Stimulated activated CD8-positive, alpha-beta memory T cell treated with anti-CD3 and anti-CD28 coated beads, Interleukin-4, amount 100 ng/mL, for 1 hour (primary cell): ENCODE results near the gene LRP5.
"Not testable (repeated sequence)": the region's sequence is repeated elsewhere in the genome, so short reads cannot be mapped to it uniquely, and the experiment has no call there.

ENCODE experiments used
- DNase-seq, 2 donors: peaks; one replicate each; pipeline ENCODE4 v3.0.0-alpha.2; 2020; ENCODE audit warnings: low read depth in 2 of 2, low spot score in 1 of 2

Gene LRP5

DNA sequence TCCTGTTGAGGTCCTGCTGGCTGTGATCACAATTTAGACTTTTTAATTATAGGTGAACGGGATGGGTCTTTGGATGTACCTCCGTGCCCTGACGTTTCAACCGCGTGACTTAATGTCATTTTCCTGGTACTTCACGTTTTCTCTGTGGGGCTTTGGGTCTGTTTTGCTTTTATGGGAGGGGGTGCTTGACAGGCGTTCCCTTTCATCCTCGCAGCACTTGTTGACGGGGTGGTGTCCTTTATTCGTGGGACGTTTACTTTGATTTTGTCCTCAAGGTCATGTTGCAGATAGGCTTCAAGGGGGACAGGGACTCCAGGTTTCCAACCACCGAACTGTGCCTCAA lies 149.2 kb downstream of the LRP5 start:
- DNase-seq, result no peak

GRCh38 chr11:68463714-68464113 lies 151.3 kb downstream of the LRP5 start:
- no peak for DNase-seq

- no peak for DNase-seq
Measured at GRCh38 chr11:68467201-68467834, 154.9 kb downstream of the LRP5 start.

DNA sequence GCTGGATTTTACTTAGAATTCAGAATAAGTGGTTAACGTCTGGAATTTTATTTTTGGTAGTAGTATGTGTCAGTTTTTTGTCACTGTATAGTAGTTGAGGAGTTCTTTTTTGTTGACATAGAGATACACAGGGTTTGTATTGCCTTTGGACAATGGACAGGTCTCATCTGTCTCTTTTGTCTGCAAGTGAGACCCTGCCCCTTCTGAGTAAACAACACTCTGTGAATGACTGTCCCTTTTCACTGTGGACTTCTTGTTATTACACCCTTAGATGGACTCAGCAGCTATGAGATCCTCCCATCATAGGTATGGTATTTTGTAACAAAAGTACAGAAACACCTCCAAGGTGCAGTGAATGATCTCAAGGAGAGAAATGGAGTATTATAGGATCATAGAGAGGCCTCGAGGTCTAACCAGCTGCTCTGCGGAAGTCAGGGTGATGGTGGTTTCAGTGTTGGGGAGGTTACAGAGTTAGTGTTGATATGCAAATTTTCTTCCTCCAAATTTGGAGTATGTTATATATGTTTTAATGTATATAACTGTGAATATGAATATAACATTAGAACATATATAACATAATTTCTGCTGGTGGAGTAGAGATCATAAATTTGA lies 155.9 kb downstream of the LRP5 start:
- DNase-seq, result no peak

- DNase-seq, result no peak
Measured at GRCh38 chr11:68469122-68469521, 156.7 kb downstream of the LRP5 start.

GRCh38 chr11:68469642-68470041 lies 157.3 kb downstream of the LRP5 start:
- DNase-seq, result no peak

GRCh38 chr11:68470304-68470811 lies 158.0 kb downstream of the LRP5 start:
- no peak for DNase-seq

DNA sequence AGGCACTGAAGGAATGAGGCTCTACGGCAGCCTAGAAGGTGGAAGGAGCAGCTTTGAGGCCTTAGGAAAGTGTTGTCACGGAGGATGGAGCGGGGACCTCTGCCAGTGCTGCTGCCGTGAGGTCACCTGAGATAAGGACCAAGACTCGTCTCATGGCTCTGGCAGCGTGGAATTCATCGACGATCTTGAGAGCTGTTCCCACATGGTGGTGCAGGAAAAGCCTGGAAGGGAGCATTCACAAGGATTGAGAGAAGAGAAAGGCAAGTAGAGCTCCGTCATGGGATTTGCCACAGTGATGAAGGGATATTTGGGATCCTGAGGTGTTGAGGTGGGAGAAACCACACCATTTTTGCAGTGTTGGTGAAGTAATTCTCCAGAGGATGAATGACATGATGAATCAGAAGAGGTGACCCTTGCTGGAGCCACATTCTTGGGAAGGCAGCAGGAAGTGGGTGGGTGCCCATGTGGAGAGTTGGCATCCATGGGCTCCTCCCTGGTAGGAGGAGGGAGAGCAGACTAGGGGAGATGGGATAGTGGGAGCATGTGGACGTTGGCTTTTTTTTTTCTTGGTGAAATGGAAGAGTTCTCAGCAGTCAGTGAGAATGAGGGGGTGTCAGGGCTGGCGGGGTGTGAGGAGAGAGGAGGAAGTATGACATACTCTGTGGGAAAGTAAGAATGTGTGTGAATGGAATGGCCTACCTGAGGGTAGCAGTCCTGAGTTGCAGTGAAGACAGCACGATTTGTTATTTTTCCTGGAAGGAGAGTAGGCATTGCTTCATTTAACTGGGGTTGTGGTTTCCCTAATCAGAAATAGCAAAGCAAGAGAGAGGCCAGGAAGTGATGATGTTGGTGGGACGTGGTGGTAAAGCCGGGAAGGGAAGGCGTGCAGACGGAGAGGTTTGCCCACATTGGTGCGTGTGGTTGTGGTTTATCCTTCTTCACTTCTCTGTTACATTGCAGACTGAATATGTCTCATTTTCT lies 159.3 kb downstream of the LRP5 start:
- DNase-seq, result no peak

GRCh38 chr11:68472778-68473177 lies 160.4 kb downstream of the LRP5 start:
- no peak for DNase-seq

- no peak for DNase-seq
Measured at GRCh38 chr11:68473693-68474092, 161.3 kb downstream of the LRP5 start.

GRCh38 chr11:68475626-68476025 lies 163.2 kb downstream of the LRP5 start:
- not testable (repeated sequence) for DNase-seq

GRCh38 chr11:68479390-68479789 lies 167.0 kb downstream of the LRP5 start:
- no peak for DNase-seq

- DNase-seq, result no peak
Measured at GRCh38 chr11:68480193-68480592, 167.8 kb downstream of the LRP5 start.

- DNase-seq, result no peak
Measured at GRCh38 chr11:68480852-68481510, 168.6 kb downstream of the LRP5 start.

DNA sequence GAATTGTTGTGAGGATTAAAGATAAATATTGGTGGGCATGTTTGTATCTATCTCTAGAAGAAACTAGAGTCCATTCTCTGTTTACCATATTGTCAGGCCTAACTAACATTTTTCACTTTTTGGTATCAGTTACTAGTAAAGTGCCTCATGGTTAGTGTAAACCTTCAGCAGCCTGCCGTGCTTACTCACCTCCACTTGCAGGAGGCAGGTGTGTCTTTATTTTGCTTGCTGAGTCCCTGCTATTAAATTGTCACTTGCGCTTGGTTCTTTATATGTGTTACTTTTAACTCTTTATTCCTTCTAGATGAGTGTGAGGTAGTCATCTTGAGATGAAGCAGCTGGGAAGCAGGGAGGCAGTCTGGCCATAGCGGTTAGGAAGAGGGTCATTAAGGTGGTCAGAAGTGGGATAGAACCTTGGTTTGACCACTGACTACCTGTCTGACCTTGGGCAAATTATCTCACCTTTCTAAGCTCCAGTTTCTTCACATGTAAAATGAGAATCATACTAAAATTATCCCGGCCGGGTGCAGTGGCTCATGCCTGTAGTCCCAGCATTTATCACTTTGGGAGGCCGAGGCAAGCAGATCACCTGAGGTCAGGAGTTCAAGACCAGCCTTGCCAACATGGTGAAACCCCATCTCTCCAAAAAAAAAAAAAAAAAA lies 169.3 kb downstream of the LRP5 start:
- no peak for DNase-seq

GRCh38 chr11:68488623-68489022 lies 176.2 kb downstream of the LRP5 start:
- DNase-seq, result no peak

GRCh38 chr11:68495220-68495729 lies 182.9 kb downstream of the LRP5 start:
- DNase-seq, result no peak

DNA sequence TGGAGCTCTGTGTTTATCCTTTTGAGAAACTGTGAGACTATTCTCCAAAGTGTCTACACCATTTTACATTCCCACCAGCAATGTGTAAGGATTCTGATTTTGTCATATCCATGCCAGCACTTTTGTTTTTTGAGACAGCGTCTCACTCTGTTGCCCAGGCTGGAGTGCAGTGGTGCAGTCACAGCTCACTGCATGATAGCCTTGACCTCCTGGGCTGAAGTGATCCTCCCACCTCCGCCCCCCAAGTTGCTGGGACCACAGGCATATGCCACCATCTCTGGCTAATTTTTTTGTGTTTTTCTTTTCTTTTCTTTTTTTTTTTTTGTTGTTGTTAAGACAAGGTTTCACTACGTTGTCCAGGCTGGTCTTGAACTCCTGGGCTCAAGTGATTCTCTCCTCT lies 183.5 kb downstream of the LRP5 start:
- no peak for DNase-seq

- no peak for DNase-seq
Measured at GRCh38 chr11:68497761-68498160, 185.4 kb downstream of the LRP5 start.

- no peak for DNase-seq
Measured at GRCh38 chr11:68498321-68498720, 185.9 kb downstream of the LRP5 start.
